Esophagus squamous epithelium (tissue), 4 donors: ENCODE data around the gene IRX6.

ENCODE experiments used
- CTCF ChIP-seq, 6 experiments: fragments of 450-650 bp in 4 of 6; fragments of 200-600 bp in 2 of 6; sonication (generic) in 2 of 6; IDR thresholded peaks; one replicate each; pipeline ENCODE4 v1.5.1; 2016 to 2019; ENCODE audit warnings: antibody characterized with exemption in 6 of 6, mild to moderate bottlenecking in 4 of 6, moderate library complexity in 4 of 6
- POLR2A ChIP-seq, 4 donors: fragments of 450-650 bp; IDR thresholded peaks; one replicate each; pipeline ENCODE4 v1.6.1; 2017; ENCODE audit warnings: antibody characterized with exemption in 4 of 4, mild to moderate bottlenecking in 4 of 4, moderate library complexity in 3 of 4

- TF ChIP-seq CTCF (IDR thresholded peaks at IDR 0.05) = peak in 5 of 6 experiments; percentile 10 to 53 (median 26)
- TF ChIP-seq POLR2A (IDR thresholded peaks at IDR 0.05) = no peak
Measured at GRCh38 chr16:55370762-55371482, 46.9 kb downstream of the IRX6 start.
